Prostate gland (tissue), 2 donors: ENCODE results near the gene SH3PXD2A.

Experiments used
- CTCF ChIP-seq, 4 experiments: fragments of 200-600 bp in 2 of 4; fragments of 450-650 bp in 2 of 4; sonication (generic) in 2 of 4; IDR thresholded peaks; 1 replicate in 3 of 4; 2 replicates in 1 of 4; pipeline ENCODE4 v1.5.1; 2016 to 2019; ENCODE audit warnings: antibody characterized with exemption in 4 of 4, mild to moderate bottlenecking in 2 of 4, moderate library complexity in 2 of 4
- POLR2A ChIP-seq: fragments of 450-650 bp; IDR thresholded peaks from one replicate; pipeline ENCODE4 v1.6.1; 2016; ENCODE audit warnings: antibody characterized with exemption, mild to moderate bottlenecking
- POLR2AphosphoS5 ChIP-seq: sonication (generic); formaldehyde crosslinking; IDR thresholded peaks from one replicate; pipeline ENCODE4 v1.6.1; 2017; ENCODE audit warnings: antibody characterized with exemption

GRCh38 chr10:103712898-103713498 lies 142.4 kb downstream of the SH3PXD2A start:
- TF ChIP-seq POLR2AphosphoS5 (peak; percentile 41), CTCF (IDR thresholded peaks at IDR 0.05) (peak; percentile 85 to 96 (median 96)), POLR2A (no peak)
